ENCODE data around the gene CYP4F22.

The CYP4F22 gene

DNA sequence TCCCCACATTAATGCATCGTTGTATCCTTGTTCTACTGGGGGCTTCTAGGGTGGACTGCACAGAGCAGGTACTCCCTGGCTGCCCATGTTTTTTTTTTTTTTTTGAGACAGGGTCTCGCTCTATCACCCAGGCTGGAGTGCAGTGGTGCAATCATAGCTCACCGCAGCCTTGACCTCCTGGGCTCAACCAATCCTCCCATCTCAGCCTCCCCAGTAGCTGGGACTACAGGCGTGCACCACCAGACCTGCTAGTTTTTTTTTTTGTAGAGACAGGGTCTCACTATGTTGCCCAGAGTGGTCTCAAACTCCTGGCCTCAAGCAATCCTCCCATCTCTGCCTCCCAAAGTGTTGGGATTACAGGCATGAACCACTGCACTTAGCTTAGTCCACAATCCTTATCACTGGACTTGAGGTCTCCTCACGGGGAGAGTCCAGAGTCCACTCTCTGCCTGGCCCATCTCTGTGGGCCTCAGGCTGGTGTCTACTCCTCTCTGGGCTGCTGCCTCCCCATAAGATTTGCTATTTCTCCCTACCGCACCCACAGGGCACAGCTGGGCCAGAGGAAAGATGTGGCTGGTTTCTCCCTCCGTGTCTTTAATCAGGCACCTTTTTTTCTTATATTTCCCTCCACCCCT lies 56.3 kb downstream of the CYP4F22 start:
- Histone ChIP-seq H3K4me1 (ENCODE audit: low read length) (no peaks in the 10 kb centered on the region), H3K4me3 (ENCODE audit: low read length) (no peak overlapping the region), H2AFZ (ENCODE audit: low read depth, low read length) (no peak overlapping the region), H4K20me1 (ENCODE audit: insufficient read depth, low read length) (no peaks in the 10 kb centered on the region), H3K79me2 (ENCODE audit: low read length) (no peaks in the 10 kb centered on the region), H3K4me2 (ENCODE audit: low read length) (no peak overlapping the region), H3K9me3 (ENCODE audit: insufficient read depth, low read length) (no peaks in the 10 kb centered on the region), H3K9ac (ENCODE audit: low read length) (no peak overlapping the region), H3K27me3 (ENCODE audit: low read depth, low read length) (peaks cover 22% of the 10 kb centered on the region), H3K27ac (ENCODE audit: low read length) (no peak overlapping the region), H3K36me3 (replicated peaks; ENCODE audit: low read depth, low read length) (no peaks in the 10 kb centered on the region)
- no peak for TF ChIP-seq EZH2phosphoT487 (IDR thresholded peaks at IDR 0.05; ENCODE audit: low read depth)
- no peak for TF ChIP-seq CTCF (IDR thresholded peaks at IDR 0.05; ENCODE audit: low read depth, low read length)

GRCh38 chr19:15570420-15570819 lies 62.1 kb downstream of the CYP4F22 start:
- H3K36me3 ChIP-seq (replicated peaks; ENCODE audit: low read depth, low read length) = no peaks in the 10 kb centered on the region
- no peak overlapping the region for H2AFZ ChIP-seq (ENCODE audit: low read depth, low read length)
- H3K27ac ChIP-seq (ENCODE audit: low read length) = no peak overlapping the region
- no peaks in the 10 kb centered on the region for H3K4me1 ChIP-seq (ENCODE audit: low read length)
- H3K4me3 ChIP-seq (ENCODE audit: low read length) = no peak overlapping the region
- no peak for TF ChIP-seq EZH2phosphoT487 (IDR thresholded peaks at IDR 0.05; ENCODE audit: low read depth)
- no peak for TF ChIP-seq CTCF (IDR thresholded peaks at IDR 0.05; ENCODE audit: low read depth, low read length)
- no peaks in the 10 kb centered on the region for H3K9me3 ChIP-seq (ENCODE audit: insufficient read depth, low read length)
- H4K20me1 ChIP-seq (ENCODE audit: insufficient read depth, low read length) = no peaks in the 10 kb centered on the region; the same call in 1 of the 2 replicates
- peaks cover 31% of the 10 kb centered on the region for H3K27me3 ChIP-seq (ENCODE audit: low read depth, low read length)
- H3K4me2 ChIP-seq (ENCODE audit: low read length) = no peak overlapping the region
- H3K79me2 ChIP-seq (ENCODE audit: low read length) = no peaks in the 10 kb centered on the region
- H3K9ac ChIP-seq (ENCODE audit: low read length) = no peak overlapping the region

GRCh38 chr19:15575406-15575805 lies 67.1 kb downstream of the CYP4F22 start:
- H3K27me3 ChIP-seq (ENCODE audit: low read depth, low read length) = peaks cover 7% of the 10 kb centered on the region; the same call in 1 of the 2 replicates

More at GRCh38 chr19:15575406-15575805, 67.1 kb downstream of the CYP4F22 start:
- Histone ChIP-seq H3K36me3 (replicated peaks; ENCODE audit: low read depth, low read length) (no peaks in the 10 kb centered on the region), H3K4me1 (ENCODE audit: low read length) (no peaks in the 10 kb centered on the region), H3K79me2 (ENCODE audit: low read length) (no peaks in the 10 kb centered on the region), H3K9me3 (ENCODE audit: insufficient read depth, low read length) (no peaks in the 10 kb centered on the region), H3K9ac (ENCODE audit: low read length) (no peak overlapping the region), H3K27ac (ENCODE audit: low read length) (no peak overlapping the region), H3K4me2 (ENCODE audit: low read length) (no peak overlapping the region), H4K20me1 (ENCODE audit: insufficient read depth, low read length) (no peaks in the 10 kb centered on the region; the same call in 1 of the 2 replicates), H3K4me3 (ENCODE audit: low read length) (no peak overlapping the region), H2AFZ (ENCODE audit: low read depth, low read length) (no peak overlapping the region)
- TF ChIP-seq CTCF (IDR thresholded peaks at IDR 0.05; ENCODE audit: low read depth, low read length) (no peak), EZH2phosphoT487 (IDR thresholded peaks at IDR 0.05; ENCODE audit: low read depth) (no peak)

Measured in OCI-LY3 (cell line).